GM20431 (cell line): ENCODE data around the gene SHTN1.

Experiments
- in situ Hi-C: fragments of 300-500 bp; cut with MseI, MboI; formaldehyde crosslinking; loops from one replicate; pipeline ENCODE4 v1.15.0; 2020; ENCODE audit warnings: low sequenced_read_pairs; ENCODE audit not compliant: unreplicated experiment

The SHTN1 gene

DNA sequence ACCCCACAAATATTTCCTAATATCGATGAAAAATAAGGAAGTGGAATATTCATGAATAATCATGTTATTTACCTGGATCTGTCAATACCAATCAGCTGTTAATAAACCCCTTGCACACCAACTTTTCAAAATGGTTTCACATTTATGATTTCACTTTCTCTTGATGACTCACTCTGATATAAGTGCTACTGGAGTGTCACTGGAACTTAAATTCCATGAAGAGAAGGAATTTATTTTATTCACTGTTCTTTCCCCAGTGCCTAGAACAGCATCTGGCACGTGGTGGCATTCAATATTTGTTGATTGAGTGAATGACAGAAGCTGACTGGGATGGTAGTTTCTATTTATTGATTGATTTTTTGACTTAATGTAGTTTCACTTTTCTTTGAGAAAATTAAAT, 159.2 kb downstream of the SHTN1 start:
- in situ Hi-C loops: no loop called here

DNA sequence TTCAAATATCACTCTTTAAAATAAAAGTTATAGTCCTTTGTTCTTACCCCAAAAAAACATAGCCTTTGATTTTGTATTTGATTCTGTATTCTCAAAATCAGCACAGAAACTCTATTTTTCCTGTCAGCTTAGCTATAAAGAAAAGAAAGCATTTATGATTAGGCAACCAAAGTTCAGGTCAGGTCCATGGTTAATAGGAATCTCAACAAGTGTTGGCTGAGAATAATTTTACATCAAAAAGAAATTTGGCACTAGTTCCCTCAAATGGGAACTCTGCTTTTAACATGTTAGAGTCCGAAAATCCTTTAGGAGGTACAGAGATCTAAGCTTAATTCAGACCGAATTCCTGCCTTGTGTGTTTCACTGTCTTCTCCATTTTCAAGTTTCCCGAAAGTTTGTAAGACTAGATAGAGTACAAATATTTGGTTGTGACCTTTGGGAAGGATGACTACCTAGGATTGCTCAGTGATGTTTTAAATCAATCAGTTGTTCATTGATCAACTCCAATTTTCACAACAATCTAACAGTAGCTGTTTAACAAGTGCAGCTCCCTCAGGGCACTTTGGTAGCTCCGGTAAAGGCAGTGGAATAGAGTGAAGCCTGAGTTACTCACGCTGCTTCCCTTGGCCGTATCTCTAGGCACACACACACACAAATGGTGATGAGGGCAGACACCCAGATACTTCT, 164.5 kb downstream of the SHTN1 start:
- in situ Hi-C loops: no loop called here

DNA sequence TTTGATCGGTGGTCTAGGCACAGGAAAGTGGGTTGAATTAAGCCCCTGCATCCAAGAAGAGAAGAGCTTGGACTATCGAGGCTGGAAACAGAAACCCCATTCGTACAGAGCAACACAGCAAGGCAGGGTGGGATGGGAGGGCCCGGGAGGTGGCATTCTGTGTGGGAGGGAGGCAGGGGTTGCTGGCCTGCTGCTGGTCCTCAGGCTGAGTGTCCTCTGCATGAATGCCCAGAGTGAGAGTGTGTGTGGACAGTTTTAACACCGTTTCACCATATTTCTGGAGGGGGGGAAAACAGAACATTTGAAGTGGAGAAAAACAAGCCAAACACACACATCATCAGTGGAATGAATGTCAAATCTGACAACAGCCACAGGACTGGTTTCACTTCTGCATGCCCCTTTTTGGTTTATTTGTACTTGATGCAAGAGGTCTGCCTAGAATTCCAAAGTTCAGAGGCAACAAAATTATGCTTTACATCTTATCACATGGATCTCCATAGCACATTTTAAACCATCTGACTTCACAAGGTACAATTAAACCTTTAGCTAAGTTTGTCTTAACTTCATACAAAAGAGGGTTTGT, 166.8 kb downstream of the SHTN1 start:
- in situ Hi-C loops: no loop called here

GRCh38 chr10:116836902-116837523, 168.0 kb downstream of the SHTN1 start:
- in situ Hi-C loops: no loop called here

GRCh38 chr10:116836083-116836482, 168.9 kb downstream of the SHTN1 start:
- in situ Hi-C loops: no loop called here

- in situ Hi-C loops: no loop called here
Measured at GRCh38 chr10:116835658-116836057, 169.3 kb downstream of the SHTN1 start.

DNA sequence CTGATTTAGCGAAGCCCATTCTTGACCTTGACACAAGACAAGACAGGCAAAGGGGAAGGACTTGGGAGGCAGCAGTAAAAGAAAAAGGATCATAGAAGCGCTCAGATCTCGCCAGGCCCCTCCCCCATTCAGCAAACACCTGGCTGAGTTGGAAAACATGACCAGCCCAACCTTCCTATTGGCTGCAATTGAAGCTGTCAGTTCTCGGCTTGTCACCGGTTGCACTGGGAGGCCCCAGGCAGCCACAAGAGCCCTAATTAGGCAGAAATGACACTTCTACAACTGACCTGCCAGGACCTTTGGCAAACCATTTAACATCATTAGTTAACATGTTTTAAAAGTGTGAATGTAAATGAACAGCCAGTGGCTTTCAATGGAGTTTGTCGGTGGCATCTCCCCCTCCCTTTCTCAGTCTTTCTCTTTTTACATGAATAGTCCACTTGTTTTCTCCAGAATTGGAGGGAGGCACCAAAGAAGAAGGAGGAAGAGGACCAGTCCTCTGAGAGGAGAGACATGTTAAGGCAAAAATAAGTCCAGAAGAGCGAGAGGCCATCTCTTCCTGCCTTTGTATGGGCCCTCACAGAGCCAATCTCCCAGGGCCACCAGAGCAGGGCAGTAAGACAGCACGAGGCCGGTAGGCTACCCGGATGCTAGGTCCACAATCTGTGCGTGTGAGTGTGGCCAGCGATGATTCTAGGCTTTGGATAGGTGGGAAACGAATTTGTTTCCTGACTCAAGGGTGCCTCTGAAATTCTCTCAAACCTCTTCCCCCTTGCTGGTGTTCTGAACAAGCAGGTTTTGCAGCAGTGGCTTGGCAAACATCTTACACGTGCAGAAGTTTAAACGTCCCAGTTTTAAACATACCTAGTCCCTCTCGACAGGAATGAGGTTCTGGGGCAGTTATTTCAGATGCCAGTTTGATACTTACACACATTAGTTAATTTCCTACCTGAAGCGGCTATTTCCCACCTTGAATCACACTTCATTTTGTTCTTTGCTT, 170.7 kb downstream of the SHTN1 start:
- in situ Hi-C loops: no loop called here

DNA sequence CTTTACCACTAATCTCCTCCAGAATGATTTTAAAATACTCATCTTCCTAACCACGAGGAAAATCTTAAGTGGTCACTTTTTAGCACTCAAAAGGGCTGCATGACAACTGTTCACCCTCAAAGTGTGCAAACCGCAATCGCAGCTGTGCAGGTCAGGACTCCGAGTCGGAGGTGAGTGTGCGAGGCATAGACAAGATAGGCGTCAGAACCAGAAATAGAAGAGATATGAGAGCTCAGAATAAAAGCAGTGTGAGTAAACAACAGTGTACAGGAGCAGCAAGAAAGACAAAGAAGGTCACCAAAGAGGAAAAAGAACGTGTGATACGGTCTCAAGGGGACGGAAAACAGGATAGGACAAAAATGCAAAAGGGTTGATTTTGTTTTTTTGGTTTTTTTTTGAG, 173.2 kb downstream of the SHTN1 start:
- in situ Hi-C loops: no loop called here
